Mucosa of rectum (tissue), 2 donors: Measurements from ENCODE around the gene USH1C.

Experiments used
- H3K27ac ChIP-seq, 2 donors: one replicate each; pipeline ENCODE4 v1.7.0; 2013; ENCODE audit warnings: inconsistent platforms in 2 of 2, low read depth in 2 of 2, low read length in 2 of 2
- H3K27me3 ChIP-seq, 2 donors: one replicate each; pipeline ENCODE4 v1.7.0; 2013; ENCODE audit warnings: low read length in 2 of 2; ENCODE audit not compliant: control insufficient read depth in 2 of 2, insufficient read depth in 2 of 2
- H3K36me3 ChIP-seq, 2 donors: one replicate each; pipeline ENCODE4 v1.7.0; 2013; ENCODE audit warnings: low read length in 2 of 2; ENCODE audit not compliant: control insufficient read depth in 2 of 2, insufficient read depth in 2 of 2
- H3K4me1 ChIP-seq, 2 donors: one replicate each; pipeline ENCODE4 v1.7.0; 2013; ENCODE audit warnings: low read length in 2 of 2, mild to moderate bottlenecking in 1 of 2; ENCODE audit not compliant: control insufficient read depth in 2 of 2, insufficient read depth in 2 of 2
- H3K4me3 ChIP-seq, 2 donors: one replicate each; pipeline ENCODE4 v1.7.0; 2013; ENCODE audit warnings: low read length in 2 of 2
- H3K9ac ChIP-seq, 2 donors: one replicate each; pipeline ENCODE4 v1.7.0; 2013; ENCODE audit warnings: low read length in 2 of 2, low read depth in 1 of 2, mild to moderate bottlenecking in 1 of 2
- H3K9me3 ChIP-seq, 2 donors: one replicate each; pipeline ENCODE4 v1.7.0; 2013; ENCODE audit warnings: low read length in 2 of 2; ENCODE audit not compliant: control insufficient read depth in 2 of 2
- donor health status: healthy.
- donor health status: Normal muscosa, but diverticular disease.

Gene USH1C

GRCh38 chr11:17528181-17528691, 16.0 kb downstream of the USH1C start:
- Histone ChIP-seq H3K9me3 (no peaks in the 10 kb centered on the region), H3K4me3 (no peak overlapping the region), H3K9ac (no peak overlapping the region), H3K27ac (no peak overlapping the region), H3K27me3 (peaks cover 0 to 2% of the 10 kb centered on the region in 2 donors), H3K4me1 (peaks cover 14 to 15% of the 10 kb centered on the region in 2 donors), H3K36me3 (peaks cover 29 to 38% of the 10 kb centered on the region in 2 donors)

GRCh38 chr11:17527628-17527995, 16.6 kb downstream of the USH1C start:
- Histone ChIP-seq H3K36me3 (peaks cover 34 to 44% of the 10 kb centered on the region in 2 donors), H3K4me3 (no peak overlapping the region), H3K9me3 (no peaks in the 10 kb centered on the region), H3K9ac (no peak overlapping the region), H3K4me1 (peaks cover 14 to 15% of the 10 kb centered on the region in 2 donors), H3K27me3 (peaks cover 0 to 2% of the 10 kb centered on the region in 2 donors), H3K27ac (no peak overlapping the region)

- Histone ChIP-seq H3K9ac (no peak overlapping the region), H3K4me3 (no peak overlapping the region), H3K4me1 (peaks cover 14 to 15% of the 10 kb centered on the region in 2 donors), H3K9me3 (no peaks in the 10 kb centered on the region), H3K27ac (no peak overlapping the region), H3K36me3 (peaks cover 39 to 49% of the 10 kb centered on the region in 2 donors), H3K27me3 (peaks cover 0 to 2% of the 10 kb centered on the region in 2 donors)
Measured at GRCh38 chr11:17526931-17527627, 17.1 kb downstream of the USH1C start.

- no peaks in the 10 kb centered on the region for H3K27me3 ChIP-seq
- H3K9me3 ChIP-seq: no peaks in the 10 kb centered on the region
- H3K4me1 ChIP-seq: peaks cover 7 to 8% of the 10 kb centered on the region in 2 donors
- no peak overlapping the region for H3K9ac ChIP-seq
- H3K36me3 ChIP-seq: peaks cover 45 to 56% of the 10 kb centered on the region in 2 donors
- H3K4me3 ChIP-seq: no peak overlapping the region
- H3K27ac ChIP-seq: no peak overlapping the region
Measured at GRCh38 chr11:17526326-17526725, 17.9 kb downstream of the USH1C start.

- H3K9ac ChIP-seq: no peak overlapping the region
- H3K4me3 ChIP-seq: no peak overlapping the region
- H3K27ac ChIP-seq: no peak overlapping the region
- H3K36me3 ChIP-seq: peaks cover 45 to 59% of the 10 kb centered on the region in 2 donors
- no peaks in the 10 kb centered on the region for H3K27me3 ChIP-seq
- H3K4me1 ChIP-seq: peaks cover 0 to 4% of the 10 kb centered on the region in 2 donors
- no peaks in the 10 kb centered on the region for H3K9me3 ChIP-seq
Measured at GRCh38 chr11:17525570-17525969, 18.6 kb downstream of the USH1C start.

- no peaks in the 10 kb centered on the region for H3K9me3 ChIP-seq
- H3K9ac ChIP-seq: no peak overlapping the region
- no peak overlapping the region for H3K4me3 ChIP-seq
- H3K27me3 ChIP-seq: no peaks in the 10 kb centered on the region
- H3K4me1 ChIP-seq: peaks cover 0 to 4% of the 10 kb centered on the region in 2 donors
- H3K36me3 ChIP-seq: peaks cover 49 to 60% of the 10 kb centered on the region in 2 donors
- no peak overlapping the region for H3K27ac ChIP-seq
Measured at GRCh38 chr11:17524221-17524620, 20.0 kb downstream of the USH1C start.

GRCh38 chr11:17522655-17523054, 21.6 kb downstream of the USH1C start:
- no peak overlapping the region for H3K4me3 ChIP-seq
- H3K9ac ChIP-seq: no peak overlapping the region
- H3K36me3 ChIP-seq: peaks cover 53 to 64% of the 10 kb centered on the region in 2 donors
- peaks cover 0 to under 1% of the 10 kb centered on the region in 2 donors for H3K4me1 ChIP-seq
- no peak overlapping the region for H3K27ac ChIP-seq
- no peaks in the 10 kb centered on the region for H3K9me3 ChIP-seq
- no peaks in the 10 kb centered on the region for H3K27me3 ChIP-seq

- Histone ChIP-seq H3K36me3 (peaks cover 53 to 66% of the 10 kb centered on the region in 2 donors), H3K27me3 (no peaks in the 10 kb centered on the region), H3K4me1 (no peaks in the 10 kb centered on the region), H3K9ac (no peak overlapping the region), H3K4me3 (no peak overlapping the region), H3K9me3 (no peaks in the 10 kb centered on the region), H3K27ac (no peak overlapping the region)
Measured at GRCh38 chr11:17521106-17521900, 22.9 kb downstream of the USH1C start.

- Histone ChIP-seq H3K27me3 (no peaks in the 10 kb centered on the region), H3K36me3 (peaks cover 57 to 62% of the 10 kb centered on the region in 2 donors), H3K27ac (no peak overlapping the region), H3K9me3 (no peaks in the 10 kb centered on the region), H3K4me3 (no peak overlapping the region), H3K9ac (no peak overlapping the region), H3K4me1 (no peaks in the 10 kb centered on the region)
Measured at GRCh38 chr11:17519061-17519885, 24.9 kb downstream of the USH1C start.
